Activated CD4-positive, alpha-beta T cell treated with anti-CD3 and anti-CD28 coated beads for 4 hours (primary cell): Measurements from ENCODE around the gene ANO10.
"Not testable (repeated sequence)": the region's sequence is repeated elsewhere in the genome, so short reads cannot be mapped to it uniquely, and the experiment has no call there.

Experiments used
- DNase-seq, 2 donors: peaks; one replicate each; pipeline ENCODE4 v3.0.0-alpha.2; 2020

Gene ANO10, protein sequence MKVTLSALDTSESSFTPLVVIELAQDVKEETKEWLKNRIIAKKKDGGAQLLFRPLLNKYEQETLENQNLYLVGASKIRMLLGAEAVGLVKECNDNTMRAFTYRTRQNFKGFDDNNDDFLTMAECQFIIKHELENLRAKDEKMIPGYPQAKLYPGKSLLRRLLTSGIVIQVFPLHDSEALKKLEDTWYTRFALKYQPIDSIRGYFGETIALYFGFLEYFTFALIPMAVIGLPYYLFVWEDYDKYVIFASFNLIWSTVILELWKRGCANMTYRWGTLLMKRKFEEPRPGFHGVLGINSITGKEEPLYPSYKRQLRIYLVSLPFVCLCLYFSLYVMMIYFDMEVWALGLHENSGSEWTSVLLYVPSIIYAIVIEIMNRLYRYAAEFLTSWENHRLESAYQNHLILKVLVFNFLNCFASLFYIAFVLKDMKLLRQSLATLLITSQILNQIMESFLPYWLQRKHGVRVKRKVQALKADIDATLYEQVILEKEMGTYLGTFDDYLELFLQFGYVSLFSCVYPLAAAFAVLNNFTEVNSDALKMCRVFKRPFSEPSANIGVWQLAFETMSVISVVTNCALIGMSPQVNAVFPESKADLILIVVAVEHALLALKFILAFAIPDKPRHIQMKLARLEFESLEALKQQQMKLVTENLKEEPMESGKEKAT

DNA sequence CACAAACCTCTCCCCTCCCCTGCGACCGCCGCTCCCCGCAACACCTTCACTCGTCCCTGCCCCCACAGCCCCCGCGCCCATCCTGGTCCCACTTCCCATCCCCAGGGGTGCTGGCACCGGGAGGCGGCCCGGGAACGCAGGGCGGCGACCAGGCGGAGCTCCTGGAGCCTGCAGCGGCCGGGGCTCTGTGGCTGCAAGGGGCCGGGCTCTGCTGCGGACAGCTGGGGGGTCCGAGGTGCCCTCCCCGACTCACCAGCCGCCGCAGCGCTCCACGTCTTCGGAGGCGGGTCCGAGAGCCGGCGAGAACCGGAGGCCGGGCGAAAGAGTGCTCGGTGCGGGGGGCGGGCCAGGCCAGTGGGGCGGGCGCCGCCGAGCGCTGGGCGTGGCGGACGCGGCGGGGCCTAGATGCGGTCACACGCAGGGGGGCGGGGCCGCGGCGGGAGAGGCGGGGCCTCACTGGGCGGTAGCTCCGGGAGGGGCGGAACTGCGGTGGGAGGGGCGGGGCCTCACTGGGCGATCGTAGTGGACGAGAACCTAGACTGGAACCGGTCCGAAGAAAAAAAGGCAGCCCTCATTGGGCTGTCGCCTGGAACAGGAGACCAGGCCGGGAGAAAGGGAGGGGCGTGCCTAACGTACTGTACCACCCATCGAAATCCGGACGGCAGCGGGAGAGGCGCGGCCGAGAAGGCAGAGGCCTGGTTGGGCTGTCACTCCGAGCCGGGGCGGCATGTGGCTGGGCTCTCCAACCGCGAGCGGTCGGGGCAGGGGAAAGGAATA lies at the start of gene ANO10:
ANO10 (minus strand) TSS at position 356 of the 777 bp plus-strand sequence. CDS start 16,159 bp downstream, outside the sequence.
- DNase-seq: peak; percentile 92 to 93

DNA sequence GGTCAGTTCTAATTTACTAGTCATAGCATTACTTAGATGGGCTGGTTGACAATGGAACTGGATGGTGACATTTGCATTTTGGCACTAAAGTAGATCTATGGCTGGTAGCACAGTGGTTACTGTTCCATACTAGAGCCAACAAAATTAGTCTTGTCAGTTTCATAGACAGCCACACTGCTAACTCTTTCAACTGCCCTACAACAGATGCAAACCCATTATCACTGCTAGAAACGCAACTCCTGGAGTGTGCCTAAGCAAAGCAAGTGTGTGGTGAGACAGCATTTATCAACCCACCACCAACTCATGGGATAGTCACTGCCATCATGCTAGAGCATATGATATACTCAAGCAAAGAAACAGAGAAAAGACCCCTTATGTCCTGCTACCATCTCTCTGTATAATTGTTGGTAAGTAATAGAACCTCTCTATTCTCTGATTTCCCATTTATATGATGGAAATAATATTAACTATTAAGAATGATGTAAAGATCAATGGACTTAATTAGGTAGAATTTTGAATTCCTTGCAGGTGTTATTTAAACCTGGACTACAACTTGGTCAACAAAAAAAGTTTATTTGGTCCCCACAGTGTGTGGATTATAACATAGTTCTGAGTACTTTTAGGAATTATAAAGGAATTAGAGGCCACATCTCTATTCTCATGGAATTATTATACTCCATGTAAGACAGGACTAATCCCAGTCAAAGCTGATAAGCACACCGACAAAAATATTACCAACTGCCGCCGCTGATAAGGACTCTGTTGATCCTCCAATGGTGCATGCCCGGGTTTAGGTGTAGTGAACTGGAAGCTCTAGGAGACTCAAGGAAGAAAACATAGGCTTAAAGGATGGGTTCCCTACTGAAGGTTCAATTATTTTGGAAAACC lies 49.1 kb upstream of the ANO10 start:
- no peak for DNase-seq

DNA sequence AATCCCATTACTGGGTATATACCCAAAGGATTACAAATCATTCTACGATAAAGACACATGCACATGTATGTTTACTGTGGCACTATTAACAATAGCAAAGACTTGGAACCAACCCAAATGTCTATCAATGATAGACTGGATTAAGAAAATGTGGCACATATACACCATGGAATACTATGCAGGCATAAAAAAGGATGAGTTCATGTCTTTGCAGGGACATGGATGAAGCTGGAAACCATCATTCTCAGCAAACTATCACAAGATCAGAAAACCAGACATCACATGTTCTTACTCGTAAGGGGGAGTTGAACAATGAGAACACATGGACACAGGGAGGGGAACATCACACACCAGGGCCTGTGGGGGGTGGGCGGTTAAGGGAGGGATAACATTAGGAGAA lies 43.2 kb upstream of the ANO10 start:
- not testable (repeated sequence) for DNase-seq

DNA sequence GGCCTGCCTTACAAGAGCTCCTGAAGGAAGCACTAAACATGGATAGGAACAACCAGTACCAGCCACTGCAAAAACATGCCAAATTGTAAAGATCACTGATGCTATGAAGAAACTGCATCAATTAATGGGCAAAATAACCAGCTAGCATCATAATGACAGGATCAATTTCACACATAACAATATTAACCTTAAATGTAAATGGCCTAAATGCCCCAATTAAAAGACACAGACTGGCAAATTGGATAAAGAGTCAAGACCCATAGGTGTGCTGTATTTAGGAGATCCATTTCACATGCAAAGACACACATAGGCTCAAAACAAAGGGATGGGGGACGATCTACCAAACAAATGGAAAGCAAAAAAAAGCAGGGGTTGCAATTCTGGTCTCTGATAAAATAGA lies 39.6 kb upstream of the ANO10 start:
- DNase-seq: not testable (repeated sequence)

DNA sequence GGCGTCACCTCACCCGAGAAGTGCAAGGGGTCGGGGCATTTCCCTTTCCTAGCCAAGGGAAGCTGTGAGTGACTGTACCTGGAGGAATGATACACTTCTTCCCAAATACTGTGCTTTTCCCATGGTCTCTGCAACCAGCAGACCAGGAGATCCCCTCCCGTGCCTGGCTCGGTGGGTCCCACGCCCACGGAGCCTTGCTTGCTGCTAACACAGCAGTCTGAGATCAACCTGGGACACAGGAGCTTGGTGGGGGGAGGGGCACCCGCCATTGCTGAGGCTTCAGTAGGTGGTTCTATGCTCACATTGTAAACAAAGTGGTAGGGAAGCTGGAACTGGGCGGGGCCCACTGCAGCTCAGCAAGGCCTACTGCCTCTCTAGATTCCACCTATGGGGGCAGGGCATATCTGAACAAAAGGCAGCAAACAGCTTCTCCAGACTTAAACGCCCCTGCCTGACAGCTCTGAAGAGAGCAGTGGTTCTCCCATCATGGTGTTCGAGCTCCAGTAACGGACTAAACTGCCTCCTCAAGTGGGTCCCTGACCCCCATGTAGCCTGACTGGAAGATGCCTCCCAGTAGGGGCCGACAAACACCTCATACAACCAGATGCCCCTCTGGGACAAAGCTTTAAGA lies 37.6 kb upstream of the ANO10 start:
- DNase-seq: no peak

DNA sequence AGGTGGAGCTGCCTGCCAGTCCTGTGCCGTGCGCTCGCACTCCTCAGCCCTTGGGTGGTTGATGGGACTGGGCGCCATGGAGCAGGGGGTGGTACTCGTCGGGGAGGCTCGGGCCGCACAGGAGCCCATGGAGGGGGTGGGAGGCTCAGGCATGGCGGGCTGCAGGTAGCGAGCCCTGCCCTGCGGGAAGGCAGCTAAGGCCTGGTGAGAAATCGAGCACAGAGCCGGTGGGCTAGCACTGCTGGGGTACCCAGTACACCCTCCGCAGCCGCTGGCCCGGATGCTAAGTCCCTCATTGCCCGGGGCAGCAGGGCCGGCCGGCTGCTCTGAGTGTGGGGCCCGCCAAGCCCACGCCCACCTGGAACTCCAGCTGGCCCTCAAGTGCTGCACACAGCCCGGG lies 34.6 kb upstream of the ANO10 start:
- DNase-seq: not testable (repeated sequence)

DNA sequence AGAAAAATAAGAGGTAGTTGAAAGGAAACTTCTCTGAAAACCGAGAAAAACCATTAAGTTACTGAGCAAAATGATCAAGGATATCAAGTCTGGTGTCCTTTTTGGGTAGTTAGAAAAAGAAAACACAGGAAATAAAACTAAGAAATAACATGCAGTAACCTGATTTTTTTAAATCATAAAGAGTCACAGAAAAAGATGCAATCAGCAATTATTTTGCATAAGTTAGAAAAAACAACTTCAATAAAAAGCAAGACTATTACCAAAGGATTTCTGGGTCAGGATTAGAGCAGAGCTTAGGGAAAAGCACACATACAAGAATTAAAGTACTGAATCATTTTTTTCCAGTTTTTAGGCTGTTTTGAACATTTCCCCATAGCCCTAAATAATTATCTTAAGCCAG lies 28.5 kb upstream of the ANO10 start:
- no peak for DNase-seq

DNA sequence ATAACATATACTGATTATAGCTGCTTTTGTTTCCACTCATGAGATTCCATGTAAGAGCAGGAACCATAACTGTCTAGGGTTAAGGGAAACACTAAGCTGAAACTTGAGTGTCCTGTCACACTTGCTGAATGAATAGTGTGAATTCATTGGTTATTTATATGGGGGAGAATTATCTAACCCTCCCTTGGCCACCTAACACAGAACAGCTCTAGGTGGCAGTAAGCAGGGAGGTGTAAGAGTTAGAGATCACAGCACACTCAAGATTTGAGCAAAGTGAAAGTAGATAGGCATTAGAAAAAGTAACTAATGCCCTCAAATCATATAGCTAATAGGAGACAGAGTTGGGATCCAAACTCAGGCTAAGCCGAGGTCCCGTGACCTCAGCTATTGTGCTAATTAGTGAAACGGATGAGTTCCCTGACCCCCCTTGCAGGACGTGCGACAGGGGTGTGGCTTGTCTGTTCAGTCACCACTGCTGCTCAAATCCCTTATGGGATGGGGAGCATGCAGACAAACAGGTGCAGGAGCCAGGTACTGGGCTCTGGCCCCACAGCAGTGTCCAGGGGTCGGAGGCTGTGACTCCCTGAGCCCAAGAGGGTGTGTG lies 27.7 kb upstream of the ANO10 start:
- no peak for DNase-seq

DNA sequence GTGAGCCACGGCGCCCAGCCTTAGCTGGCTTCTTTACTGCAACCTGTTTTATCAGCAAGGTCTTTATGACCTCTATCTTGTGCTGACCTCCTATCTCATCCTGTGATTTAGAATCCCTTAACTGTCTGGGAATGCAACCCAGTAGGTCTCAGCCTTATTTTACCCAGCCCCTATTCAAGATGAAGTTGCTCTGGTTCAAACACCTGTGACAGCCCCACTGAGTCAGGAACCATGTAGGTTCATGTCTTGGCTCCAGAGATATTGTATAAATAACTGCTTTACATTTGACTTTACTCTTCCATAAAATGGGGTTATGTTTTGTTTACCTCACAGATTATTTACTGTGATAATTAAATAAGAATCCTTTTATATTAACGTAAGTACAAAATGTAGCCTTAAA lies 27.1 kb upstream of the ANO10 start:
- DNase-seq: no peak

DNA sequence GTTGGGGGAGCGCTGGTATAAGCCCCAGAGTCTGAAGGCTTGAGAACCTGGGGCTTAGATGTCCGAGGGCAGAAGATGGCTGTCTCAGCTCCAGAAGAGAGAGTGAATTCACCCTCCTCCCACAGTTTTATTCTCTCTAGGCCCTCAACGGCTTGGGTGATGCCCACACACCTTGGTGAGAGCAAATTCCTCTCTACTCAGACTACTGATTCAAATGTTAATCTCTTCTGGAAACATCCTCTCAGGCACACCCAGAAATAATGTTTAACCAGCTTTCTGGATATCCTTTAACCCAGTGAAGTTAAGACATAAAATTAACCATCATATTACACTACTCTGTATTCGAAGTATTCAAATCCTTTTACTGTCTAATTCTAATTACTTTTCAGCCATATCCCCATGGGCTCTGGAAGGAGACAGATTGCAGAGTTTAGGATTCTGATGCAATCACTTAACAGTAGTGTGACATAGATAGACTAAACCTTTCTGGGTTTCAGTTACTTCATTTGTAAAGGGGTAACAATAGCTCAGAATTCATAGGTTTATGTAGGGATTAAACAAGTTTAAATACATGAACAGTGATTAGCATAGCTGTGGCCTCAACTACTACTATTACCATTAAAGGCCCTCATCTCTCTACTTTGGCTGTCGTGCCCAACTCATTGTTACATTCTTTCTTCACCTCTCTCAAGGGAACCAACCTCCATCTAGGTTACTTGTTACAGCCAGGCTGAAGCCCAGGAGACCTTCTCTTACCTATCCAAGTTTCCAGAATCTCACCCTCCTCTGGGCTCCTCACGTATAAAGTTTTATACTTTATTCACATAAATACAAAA lies 25.7 kb upstream of the ANO10 start:
- DNase-seq: no peak

DNA sequence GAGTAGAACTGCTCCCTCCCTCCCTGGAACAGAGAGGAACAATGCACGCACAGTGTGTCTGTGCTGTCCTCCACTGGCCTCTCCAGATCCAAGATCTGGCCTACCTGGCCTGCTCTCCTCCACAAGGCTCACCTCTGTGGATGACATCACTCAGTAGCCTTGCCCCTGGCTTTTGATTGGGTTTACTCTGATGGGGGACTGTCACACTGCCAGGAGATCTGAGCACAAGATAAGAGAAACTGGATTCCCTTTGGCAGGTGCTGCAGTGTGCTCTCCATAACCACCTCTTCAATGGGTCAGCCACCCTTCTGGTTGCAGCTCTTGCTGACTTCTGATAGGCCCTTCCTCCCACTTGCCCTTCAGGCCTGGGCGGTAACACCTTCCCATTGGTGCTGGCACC lies 22.6 kb upstream of the ANO10 start:
- DNase-seq: no peak

DNA sequence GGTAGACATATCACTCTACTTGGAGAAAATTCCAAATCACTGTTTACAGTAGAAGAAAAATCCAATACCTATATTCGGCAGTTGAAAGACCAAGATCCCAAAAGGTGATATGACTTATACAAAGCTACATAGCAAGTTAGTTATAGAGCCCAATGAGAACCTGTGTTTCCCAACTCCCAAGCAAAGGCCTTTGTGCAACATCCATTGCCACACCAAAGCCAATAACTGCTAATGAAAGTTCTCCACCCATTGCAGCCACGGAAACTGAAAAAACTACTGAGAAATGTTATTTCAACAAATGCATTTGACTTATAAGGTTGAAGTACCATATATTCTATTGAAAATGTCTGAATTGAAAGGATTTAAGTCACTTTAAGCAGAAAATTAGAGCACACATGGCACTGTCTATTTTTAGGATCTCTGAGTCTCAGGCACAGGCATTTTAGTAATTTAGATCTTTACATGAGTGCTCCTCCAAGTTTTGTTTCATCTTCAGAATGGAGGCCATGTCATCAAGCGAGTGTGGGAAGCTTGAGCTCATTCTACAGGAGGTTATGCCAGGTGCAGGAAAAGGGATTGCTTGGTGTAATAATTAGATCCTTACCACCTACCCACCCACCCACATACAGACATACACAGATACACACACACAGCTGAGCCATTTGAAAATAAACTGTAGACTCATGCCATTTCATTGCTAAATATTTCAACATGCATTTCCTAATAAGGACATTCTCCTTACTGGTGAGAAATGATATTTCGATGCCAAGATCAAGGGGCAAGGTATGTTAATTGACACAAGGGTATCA lies 19.7 kb upstream of the ANO10 start:
- no peak for DNase-seq

DNA sequence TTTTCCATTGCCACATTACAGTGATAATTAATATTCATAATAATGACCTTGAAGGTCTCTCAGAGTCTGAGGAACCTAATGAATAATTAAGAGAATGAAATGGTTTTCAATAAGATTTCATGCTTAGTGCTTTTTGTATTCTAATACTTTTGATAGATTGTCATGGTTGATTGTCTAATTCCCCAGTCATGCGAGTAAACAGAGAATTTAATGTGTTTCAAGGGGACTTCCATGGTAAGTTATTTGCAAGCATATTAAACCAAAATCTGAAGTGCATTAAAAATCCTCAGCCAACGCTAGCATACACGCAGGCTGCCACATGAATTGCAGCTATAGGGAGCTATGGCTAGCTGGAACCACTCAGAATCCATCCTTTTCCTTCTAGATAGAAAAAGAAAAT lies 18.9 kb upstream of the ANO10 start:
- no peak for DNase-seq

DNA sequence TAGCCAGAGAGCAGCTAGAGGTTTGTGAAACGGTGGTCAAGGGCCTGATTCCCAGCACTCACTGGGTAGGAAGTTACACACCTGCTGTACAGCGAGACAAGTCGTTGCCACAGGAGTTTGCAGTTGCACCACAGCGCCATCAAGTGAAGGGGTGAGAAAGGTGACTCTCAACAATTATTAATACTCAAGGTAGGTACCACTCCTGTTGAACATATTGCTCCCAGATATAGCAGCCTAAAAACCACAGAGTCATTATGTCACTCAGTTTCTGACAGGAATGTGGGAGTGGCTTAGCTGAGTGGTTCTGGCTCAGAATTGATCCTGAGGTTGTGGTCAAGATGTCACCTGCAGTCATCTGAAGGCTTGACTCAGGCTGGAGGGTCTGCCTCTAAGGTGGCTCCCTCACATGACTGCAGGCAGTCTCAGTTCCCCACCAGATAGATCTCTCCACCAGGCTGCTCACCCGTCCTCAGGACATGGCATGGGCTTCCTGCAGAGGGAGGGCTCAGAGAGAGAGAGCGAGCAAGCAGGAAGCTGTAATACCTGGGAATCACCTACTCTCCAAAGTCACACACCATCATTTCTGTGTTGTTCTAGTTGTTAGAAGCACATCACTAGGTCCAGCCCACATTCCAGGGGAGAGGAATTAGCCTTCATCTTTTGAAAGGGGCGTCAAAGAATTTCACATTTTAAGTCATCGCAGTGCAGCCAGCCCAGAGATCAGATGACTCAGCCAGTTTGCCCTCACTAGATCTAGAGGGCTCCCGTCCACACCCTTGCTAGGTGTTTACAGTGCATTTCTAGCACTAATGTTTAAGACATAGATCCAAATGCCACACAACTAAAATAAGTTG lies 17.0 kb upstream of the ANO10 start:
- DNase-seq: peak in 1 of 2 donors; percentile 18

DNA sequence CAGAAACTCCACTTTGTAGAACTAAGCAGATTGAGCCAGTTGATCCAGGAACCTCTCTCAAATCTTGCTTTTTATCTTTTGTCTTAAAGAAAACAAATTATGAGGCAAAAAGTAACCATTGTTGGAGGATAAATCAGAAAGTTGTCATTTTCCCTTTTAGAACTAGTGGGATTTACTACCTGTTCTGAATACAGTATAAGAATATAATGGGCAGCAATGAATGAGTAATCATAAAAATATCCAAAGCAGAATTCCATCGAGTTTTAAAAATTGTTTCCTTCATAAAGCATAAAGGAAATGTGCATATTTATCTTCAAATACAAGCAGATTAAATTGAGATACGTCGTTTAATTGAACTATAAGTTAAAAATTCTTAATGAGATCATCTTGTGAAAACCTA lies 15.9 kb upstream of the ANO10 start:
- DNase-seq: no peak

DNA sequence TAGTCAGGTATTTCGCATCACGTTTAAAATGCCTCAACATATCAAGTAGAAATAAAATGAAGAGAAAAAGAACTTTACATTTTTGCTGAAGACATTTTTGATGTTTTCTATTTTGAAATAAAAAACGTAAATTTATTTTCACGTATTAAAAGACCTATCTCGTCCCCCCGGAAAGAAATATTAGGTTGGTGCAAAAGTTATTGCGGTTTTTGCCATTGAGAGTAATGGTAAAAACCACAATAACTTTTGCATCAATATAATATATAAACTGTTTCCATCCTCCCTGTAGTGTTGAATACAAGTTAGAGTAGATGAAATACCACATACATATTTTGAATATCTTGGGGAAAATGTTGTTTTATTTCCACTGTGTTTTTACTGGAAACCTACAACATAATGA lies 11.2 kb upstream of the ANO10 start:
- DNase-seq: no peak

DNA sequence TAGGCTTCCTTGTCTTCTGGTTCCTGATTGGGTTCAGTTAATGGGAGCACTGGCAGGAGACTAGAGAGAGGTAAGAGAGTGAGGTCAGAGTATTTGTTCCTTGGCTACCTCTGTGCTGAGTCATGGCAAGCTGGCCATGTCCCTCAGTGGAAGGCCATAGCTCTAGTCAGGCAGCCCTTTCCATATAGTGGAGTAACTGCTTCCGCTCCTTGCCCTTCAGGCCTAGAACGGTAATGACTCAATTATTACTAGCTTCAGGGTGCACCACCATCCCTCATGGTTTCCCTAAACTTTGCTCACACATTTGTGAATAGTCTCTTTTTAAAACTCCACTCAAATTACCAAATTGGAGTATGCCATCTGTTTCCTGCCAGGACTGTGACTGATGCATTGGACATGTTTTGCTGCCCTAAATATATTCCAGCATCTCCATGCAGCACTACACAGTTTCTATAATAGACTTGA lies 10.5 kb upstream of the ANO10 start:
- DNase-seq: no peak

DNA sequence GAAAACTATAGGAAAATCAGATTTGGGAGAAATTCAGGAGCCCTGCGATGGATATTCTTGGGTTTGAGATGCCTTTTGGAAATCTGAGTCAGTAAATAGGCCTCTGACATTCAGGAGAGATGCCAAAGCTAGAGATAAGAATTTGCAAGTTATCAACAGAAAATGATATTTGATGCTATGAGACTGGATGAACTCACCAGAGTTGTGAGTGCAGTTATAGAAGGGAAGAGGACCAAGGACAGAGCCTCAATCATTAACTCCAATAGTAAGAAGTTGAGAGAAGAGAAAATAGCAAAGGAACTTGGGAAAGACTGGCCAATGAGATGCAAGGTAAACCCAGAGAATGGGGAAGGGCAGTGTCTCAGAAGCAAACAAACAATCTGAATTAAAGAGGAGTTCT lies 7.9 kb upstream of the ANO10 start:
- DNase-seq: no peak

DNA sequence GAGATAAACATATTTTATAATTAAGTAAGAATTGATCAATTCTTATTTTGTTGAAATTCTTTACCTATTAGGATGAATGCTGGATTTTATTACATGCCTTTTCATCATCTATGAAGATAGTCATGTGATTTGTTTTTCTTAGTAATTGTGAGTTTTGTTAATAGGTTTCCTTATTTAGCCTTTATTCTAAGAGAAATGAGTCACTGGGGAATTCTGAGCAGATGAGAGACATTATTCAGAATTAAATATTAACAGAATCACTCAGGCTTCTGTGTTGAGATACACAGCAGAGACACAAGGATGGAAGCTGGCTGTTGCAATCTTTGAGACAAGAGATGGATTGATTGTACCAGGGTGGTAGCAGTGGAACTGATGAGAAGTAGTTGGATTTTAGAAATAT lies 7.4 kb upstream of the ANO10 start:
- DNase-seq: no peak
